Stromal cell of bone marrow (primary cell): ENCODE results near the gene SEMG2.

Source experiments
- DNase-seq: peaks from one replicate; pipeline ENCODE4 v3.0.0-alpha.2; 2012; ENCODE audit warnings: low read depth

Gene SEMG2

DNA sequence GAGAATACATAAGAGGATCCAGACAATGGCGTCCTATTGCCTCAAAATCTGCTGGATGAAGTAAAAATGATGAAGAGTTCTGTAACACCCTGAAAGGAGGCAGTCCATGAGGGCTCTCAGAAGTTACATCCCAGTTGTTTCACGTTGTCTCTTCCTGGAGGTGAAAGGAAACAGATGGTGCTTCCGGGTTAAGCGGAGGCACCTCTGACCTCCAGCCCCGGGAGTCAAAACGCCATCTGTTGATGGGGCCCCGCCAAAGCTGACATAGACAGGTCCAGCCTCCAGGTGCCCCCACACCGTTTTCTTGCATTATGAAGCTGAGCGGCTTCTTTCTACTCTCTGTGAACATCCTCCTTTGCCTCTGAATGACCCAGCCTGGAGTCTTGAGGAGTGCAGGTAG is 9.5 kb downstream of the SEMG2 start:
- DNase-seq: no peak

DNA sequence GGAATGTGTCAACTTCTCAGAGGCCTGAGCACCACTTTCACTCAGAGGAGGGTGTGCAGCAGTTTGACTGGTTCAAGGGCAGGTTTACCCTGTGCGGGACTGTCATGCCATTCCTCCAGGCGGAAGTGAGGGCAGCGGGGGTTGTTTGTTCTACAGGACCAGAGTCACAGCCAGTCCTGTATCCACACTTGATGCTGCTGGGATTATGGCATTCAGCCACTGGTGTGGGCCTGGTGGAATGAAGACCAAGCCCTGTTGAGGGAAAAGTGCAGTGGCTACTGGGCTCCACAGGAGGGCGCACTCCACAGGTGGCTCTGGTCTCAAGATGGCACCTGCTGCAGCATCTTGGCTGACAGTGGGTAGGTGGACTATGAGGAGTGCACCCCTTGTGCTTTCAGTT is 14.8 kb downstream of the SEMG2 start:
- DNase-seq: no peak

DNA sequence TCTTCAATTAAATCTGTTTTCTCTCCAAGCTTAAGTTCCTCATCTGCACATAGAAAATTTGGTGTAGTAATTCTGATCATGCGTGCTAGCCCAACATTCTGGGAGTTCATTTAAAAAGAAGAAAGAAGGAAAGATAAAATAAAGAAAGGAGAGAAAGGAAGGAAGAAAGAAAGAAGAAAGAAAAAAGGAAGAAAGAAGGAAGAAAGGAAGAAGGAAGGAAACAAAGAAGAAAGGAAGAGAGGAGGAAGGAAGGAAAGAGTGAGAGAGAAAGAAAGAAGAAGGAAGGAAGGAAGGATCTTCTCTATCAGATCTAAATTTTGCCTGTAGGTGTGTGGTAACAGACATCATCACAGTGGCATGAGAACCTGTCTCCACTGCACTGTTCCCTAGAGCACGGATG is 17.0 kb downstream of the SEMG2 start:
- no peak for DNase-seq

DNA sequence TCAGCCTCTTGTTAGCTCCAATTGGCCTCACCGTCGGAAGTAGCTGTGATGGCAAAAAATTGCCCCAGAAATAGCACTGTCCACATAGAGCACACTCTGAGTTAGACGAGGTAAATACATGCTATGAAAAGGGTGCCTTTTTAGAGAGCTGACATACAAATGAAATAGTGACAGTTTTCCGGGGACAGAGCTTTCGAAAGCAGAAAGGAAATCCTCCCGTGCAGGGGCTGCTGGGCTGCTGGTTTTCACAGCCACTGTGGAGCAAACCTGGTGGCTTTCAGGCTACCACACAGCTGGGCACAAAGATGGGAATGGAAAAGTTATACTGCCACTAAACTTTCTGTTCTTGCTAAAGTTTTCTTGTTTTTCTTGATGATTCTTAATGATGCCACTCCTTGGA is 24.9 kb downstream of the SEMG2 start:
- DNase-seq: no peak

DNA sequence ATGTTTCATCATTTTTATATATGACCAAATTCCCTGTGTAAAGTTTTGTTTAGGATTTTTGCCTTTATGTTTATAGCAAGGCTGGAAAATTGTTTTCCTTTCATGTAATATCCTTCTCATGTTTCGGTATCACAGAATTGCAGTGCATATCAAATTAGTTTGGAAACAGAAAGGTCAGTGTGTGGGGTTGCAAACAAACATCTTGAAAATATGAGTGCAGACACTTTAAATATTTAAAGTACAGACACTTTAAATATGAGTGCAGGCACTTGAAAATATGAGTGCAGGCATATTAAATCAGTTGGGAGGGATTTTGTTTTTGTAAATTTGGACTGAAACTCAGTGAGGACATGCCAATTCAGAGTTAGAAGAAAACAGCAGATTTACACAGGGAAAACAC is 26.7 kb downstream of the SEMG2 start:
- DNase-seq: no peak

DNA sequence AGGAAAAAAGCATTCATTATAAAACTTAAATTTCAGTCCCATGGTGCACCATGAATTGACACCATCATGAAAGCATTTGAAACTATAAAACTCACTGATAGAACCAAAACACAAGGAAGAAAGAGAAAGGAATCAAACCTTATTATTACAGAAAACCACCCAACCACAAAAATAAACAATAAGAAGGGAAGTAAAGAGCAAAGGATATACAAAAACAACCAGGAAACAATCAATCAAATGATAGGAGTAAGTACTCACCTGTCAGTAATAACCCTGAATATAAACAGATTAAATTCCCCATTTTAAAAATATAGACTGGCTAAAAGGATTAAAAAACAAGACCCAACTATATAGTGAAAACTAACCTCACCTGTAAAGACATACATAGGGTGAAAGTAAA is 27.4 kb downstream of the SEMG2 start:
- no peak for DNase-seq

DNA sequence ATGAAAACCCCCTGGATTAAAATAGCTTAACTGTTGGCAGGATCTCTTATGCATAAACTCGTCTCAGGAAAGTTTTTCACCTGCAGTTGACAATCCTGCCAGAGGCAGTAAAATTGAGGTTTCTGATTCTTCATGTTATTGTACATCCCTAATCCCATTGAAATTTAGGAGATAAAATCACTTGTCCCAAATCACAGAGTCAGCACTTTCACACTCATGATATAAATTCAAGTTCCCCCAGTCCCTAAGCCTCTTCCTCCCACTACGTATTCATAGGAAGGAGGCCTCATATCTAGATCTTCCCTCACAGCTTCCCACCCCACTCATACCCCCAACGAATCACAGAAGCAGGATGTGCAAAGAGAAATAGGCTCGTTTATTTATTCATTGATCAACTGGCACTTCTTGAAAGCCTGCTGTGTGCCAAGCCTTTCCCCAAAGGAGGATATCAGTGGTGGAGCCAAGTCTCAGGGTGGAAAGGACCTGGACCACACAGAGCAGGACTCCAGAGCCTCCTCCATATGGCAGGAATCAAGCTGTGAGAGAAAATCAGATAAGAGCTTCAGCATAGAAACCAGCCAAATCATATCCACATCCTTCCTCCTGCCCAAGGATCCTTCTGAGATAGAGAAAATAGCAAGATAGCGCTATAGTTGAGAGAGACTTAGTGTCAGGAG is 30.8 kb downstream of the SEMG2 start:
- DNase-seq: no peak

DNA sequence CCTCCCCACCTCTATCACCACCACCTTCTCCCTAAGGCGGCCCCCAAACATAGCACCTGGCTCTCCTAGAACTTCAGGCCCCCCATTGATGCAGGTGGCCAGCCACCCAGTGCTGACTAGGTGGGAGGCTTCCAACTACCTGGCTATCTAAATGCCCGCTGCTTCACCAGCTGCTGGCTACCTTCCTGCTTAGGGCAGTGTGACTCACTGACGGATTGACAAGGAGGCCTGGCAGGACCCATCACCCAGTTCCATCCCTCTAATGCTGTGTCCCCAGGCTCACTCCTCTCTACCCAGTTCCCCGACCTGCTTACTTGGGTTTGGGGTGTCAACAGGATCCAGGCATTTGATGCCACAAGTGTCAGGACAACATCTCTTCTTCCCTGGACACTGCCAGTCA is 32.1 kb downstream of the SEMG2 start:
- no peak for DNase-seq

GRCh38 chr20:45254383-45255262 is 33.5 kb downstream of the SEMG2 start, which contains the start of gene SLPI:
SLPI (minus strand) TSS chr20:45254564; CDS start chr20:45254543, 21 bp downstream.
- DNase-seq: peak; percentile 66

DNA sequence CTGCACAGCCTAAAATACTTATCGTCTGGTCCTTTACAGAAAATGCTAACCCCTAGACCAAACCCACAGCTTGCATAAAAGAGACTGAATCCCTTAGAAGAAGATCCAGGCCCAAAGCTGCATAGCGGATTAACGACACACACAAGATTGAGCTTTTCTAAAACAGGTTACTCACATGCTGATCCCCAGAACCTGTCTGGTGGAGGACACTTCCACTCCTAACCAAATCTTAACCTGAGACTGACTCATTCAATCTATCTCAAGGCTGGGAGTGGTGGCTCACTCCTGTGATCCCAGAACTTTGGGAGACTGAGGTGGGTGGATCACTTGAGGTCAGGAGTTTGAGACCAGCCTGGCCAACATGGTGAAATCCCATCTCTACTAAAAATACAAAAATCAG is 36.0 kb downstream of the SEMG2 start:
- no peak for DNase-seq

- no peak for DNase-seq
Observed at GRCh38 chr20:45257711-45258110, 36.5 kb downstream of the SEMG2 start.

DNA sequence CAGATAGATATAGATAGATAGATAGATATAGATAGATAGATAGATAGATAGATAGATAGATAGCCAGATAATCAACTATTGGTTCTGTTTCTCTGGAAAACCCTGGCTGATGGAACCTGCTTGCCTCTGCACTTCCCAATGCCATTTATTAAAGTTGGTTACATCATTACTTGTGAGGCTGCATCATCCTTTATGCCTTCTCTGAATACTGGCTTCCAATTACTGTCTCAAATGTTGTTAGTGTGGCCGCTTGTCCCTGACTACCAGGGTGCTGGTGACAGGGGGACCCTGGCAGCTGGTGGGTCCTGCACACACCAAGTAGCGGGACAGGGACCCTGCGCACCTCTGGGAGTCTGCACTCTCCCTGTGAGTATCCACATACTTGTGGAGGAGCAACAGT is 37.1 kb downstream of the SEMG2 start:
- no peak for DNase-seq

GRCh38 chr20:45258664-45259063 is 37.5 kb downstream of the SEMG2 start:
- no peak for DNase-seq

DNA sequence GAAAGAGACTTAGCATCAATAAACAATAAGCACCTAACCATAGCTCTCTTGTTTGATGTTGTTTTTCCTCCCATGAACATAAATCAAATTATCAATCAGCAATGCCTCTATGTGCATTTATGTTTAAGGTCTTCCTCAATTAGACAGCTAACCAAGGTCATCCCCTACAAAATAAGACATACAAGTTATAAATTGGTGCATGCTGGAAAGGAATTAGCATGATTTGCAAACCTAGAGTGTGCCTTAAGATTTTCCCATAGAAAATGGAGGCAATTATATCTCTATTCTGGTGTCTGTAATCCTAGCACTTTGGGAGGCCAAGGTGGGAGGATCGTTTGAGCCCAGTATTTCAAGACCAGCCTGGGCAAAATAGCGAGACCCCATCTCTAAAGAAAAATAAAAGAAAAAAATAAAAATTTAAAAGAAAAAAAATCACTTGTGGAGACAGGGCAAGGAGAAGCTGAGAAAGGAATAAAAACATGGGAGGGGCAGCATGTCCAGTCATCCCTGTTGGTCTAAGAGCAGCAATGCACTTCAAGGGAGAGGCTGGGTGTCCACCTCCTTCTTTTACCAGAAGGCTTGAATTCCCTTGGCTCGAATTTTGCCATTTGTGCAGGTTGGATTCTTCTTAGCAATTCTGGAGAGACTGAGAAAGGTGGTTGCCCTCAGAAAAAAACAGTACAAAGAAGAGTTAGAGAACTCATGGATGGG is 42.5 kb downstream of the SEMG2 start:
- no peak for DNase-seq

- no peak for DNase-seq
Observed at GRCh38 chr20:45266977-45267376, 45.8 kb downstream of the SEMG2 start.

GRCh38 chr20:45268531-45268930 is 47.4 kb downstream of the SEMG2 start:
- no peak for DNase-seq

GRCh38 chr20:45269056-45269455 is 47.9 kb downstream of the SEMG2 start:
- no peak for DNase-seq

DNA sequence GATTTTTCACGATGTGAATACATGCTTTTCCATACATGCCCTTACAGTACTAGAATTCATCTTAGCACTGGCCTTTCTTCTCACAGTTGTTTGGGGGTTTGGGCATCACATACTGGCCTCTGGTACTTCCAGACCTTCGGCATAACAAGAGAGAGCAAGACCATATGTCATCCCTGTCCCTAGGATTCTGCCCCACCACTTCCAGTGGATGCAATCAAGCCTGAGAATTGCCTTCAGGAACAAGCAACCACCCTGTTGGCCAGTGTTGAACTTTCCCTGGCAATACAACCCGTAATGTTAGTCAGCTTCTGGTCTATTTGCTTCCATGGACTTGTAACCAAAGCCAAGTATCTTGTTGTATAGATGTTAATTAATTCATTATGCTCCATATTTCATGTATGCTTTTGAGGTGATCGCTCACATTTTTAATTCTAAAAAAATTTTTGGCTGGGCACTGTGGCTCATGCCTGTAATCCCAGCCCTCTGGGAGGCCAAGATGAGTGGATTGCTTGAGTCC is 48.6 kb downstream of the SEMG2 start:
- no peak for DNase-seq
